HEK293 (cell line): ENCODE data around the gene CDC14B.
"Not testable (repeated sequence)": the region's sequence is repeated elsewhere in the genome, so short reads cannot be mapped to it uniquely, and the experiment has no call there.

Experiments used
- CTCF ChIA-PET: fragments of 350-600 bp; formaldehyde crosslinking; extraction: SDS; loops from one replicate; lab custom pipeline; 2021; ENCODE audit warnings: antibody characterized with exemption; lab: Yijun Ruan, JAX
- POLR2A ChIA-PET: fragments of 300-600 bp; formaldehyde crosslinking; extraction: SDS; loops from one replicate; lab custom pipeline; 2020; ENCODE audit warnings: antibody characterized with exemption, inconsistent platforms; lab: Yijun Ruan, JAX
- H3K27ac ChIP-seq: fragments of 200-500 bp; sonication (Bioruptor generic); 2 replicates; pipeline ENCODE4 v1.5.1; 2014; ENCODE audit warnings: low read depth, low read length, control low read depth, inconsistent platforms; ENCODE audit errors: extremely low read depth
- H3K36me3 ChIP-seq, 2 experiments: fragments of 200-500 bp in 1 of 2; sonication (Bioruptor generic) in 1 of 2; 1 replicate in 1 of 2; 2 replicates in 1 of 2; pipeline ENCODE4 v1.5.1; 2014 to 2017; ENCODE audit warnings: inconsistent platforms in 2 of 2, low read length in 2 of 2; ENCODE audit not compliant: control insufficient read depth in 2 of 2, insufficient read depth in 1 of 2
- H3K4me1 ChIP-seq: fragments of 200-500 bp; sonication (Bioruptor generic); 2 replicates; pipeline ENCODE4 v1.5.1; 2014; ENCODE audit warnings: mild to moderate bottlenecking, low read length, inconsistent platforms; ENCODE audit not compliant: control insufficient read depth, insufficient read depth
- H3K4me3 ChIP-seq: 2 replicates; pipeline ENCODE4 v1.5.1; 2011; ENCODE audit warnings: low read depth, mild to moderate bottlenecking, control low read depth, low read length, moderate library complexity
- H3K9me3 ChIP-seq: fragments of 200-500 bp; sonication (Bioruptor generic); 2 replicates; pipeline ENCODE4 v1.5.1; 2014; ENCODE audit warnings: low read depth, low read length, inconsistent platforms; ENCODE audit not compliant: control insufficient read depth, insufficient read depth
- TRIM28 ChIP-seq: IDR thresholded peaks from 2 replicates; pipeline ENCODE4 v1.6.1; 2011; ENCODE audit warnings: low read length, control low read depth, borderline replicate concordance
- ZBTB7A ChIP-seq: fragments of 450-650 bp; formaldehyde crosslinking; IDR thresholded peaks from 2 replicates; pipeline ENCODE4 v1.5.1; 2016; ENCODE audit warnings: low read depth, missing biosample characterization, missing genetic modification characterization
- ZNF133 ChIP-seq: fragments of 450-650 bp; formaldehyde crosslinking; IDR thresholded peaks from 2 replicates; pipeline ENCODE4 v1.5.1; 2016; ENCODE audit warnings: missing biosample characterization, missing genetic modification characterization
- ZNF174 ChIP-seq: fragments of 450-650 bp; formaldehyde crosslinking; IDR thresholded peaks from 2 replicates; pipeline ENCODE4 v1.5.0; 2017; ENCODE audit warnings: missing biosample characterization, mild to moderate bottlenecking, missing genetic modification characterization
- ZNF394 ChIP-seq: fragments of 450-650 bp; formaldehyde crosslinking; IDR thresholded peaks from 2 replicates; pipeline ENCODE4 v1.5.1; 2016; ENCODE audit warnings: missing biosample characterization, missing genetic modification characterization, mild to moderate bottlenecking, moderate library complexity, borderline replicate concordance
- ZNF558 ChIP-seq: fragments of 450-650 bp; formaldehyde crosslinking; IDR thresholded peaks from 2 replicates; pipeline ENCODE4 v1.5.1; 2016; ENCODE audit warnings: missing biosample characterization, missing genetic modification characterization
- ZNF670 ChIP-seq: fragments of 450-650 bp; formaldehyde crosslinking; IDR thresholded peaks from 2 replicates; pipeline ENCODE4 v1.5.1; 2016; ENCODE audit warnings: missing biosample characterization, missing genetic modification characterization, low read depth
- ZNF837 ChIP-seq: fragments of 450-650 bp; formaldehyde crosslinking; IDR thresholded peaks from 2 replicates; pipeline ENCODE4 v1.5.1; 2016; ENCODE audit warnings: missing biosample characterization, missing genetic modification characterization
- TF ChIP-seq, protein P1 (sequence below): fragments of 450-650 bp; formaldehyde crosslinking; IDR thresholded peaks from 2 replicates; pipeline ENCODE4 v1.5.1; 2016; ENCODE audit warnings: missing biosample characterization, missing genetic modification characterization
- TF ChIP-seq, protein P2 (sequence below): fragments of 450-650 bp; formaldehyde crosslinking; IDR thresholded peaks from 2 replicates; pipeline ENCODE4 v1.5.1; 2016; ENCODE audit warnings: missing biosample characterization, missing genetic modification characterization
- TF ChIP-seq, protein P3 (sequence below): fragments of 450-650 bp; formaldehyde crosslinking; IDR thresholded peaks from 2 replicates; pipeline ENCODE4 v1.5.1; 2016; ENCODE audit warnings: missing biosample characterization, missing genetic modification characterization

Gene CDC14B

DNA sequence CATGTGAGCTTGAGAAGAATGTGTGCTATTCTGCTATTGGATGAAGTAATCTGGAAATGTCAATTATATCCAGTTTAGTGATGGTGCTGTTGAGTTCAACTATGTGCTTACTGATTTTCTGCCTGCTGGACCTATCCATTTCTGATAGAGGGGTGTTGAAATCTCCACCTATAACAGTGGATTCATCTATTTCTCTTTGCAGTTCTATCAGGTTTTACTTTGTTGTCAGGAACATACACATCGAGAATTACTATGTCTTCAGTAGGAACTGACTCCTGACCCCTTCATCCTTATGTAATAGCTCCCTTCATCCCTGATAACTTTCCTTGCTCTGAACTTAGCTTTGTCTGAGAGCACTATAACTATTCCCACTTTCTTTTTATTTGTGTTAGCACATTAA, 16.7 kb upstream of the CDC14B start:
- no peak overlapping the region for H3K4me3 ChIP-seq
- H3K36me3 ChIP-seq: no peaks in the 10 kb centered on the region; a peak in 1 of 3 replicates
- no peak overlapping the region for H3K27ac ChIP-seq
- H3K9me3 ChIP-seq: no peaks in the 10 kb centered on the region
- no peaks in the 10 kb centered on the region for H3K4me1 ChIP-seq
- ChIA-PET CTCF (interaction anchor here (0.7 to 2.1 kb wide), 4 partner anchors 17 to 1203 kb away, joined by 3 to 5 read pairs (median 3); partner anchors contain the start of gene CDC14B), POLR2A (interaction anchor here (1.0 kb wide), 1 partner anchor 9 kb away, joined by 3 read pairs; no protein-coding TSS in a partner anchor)
- TF ChIP-seq, protein P1, sequence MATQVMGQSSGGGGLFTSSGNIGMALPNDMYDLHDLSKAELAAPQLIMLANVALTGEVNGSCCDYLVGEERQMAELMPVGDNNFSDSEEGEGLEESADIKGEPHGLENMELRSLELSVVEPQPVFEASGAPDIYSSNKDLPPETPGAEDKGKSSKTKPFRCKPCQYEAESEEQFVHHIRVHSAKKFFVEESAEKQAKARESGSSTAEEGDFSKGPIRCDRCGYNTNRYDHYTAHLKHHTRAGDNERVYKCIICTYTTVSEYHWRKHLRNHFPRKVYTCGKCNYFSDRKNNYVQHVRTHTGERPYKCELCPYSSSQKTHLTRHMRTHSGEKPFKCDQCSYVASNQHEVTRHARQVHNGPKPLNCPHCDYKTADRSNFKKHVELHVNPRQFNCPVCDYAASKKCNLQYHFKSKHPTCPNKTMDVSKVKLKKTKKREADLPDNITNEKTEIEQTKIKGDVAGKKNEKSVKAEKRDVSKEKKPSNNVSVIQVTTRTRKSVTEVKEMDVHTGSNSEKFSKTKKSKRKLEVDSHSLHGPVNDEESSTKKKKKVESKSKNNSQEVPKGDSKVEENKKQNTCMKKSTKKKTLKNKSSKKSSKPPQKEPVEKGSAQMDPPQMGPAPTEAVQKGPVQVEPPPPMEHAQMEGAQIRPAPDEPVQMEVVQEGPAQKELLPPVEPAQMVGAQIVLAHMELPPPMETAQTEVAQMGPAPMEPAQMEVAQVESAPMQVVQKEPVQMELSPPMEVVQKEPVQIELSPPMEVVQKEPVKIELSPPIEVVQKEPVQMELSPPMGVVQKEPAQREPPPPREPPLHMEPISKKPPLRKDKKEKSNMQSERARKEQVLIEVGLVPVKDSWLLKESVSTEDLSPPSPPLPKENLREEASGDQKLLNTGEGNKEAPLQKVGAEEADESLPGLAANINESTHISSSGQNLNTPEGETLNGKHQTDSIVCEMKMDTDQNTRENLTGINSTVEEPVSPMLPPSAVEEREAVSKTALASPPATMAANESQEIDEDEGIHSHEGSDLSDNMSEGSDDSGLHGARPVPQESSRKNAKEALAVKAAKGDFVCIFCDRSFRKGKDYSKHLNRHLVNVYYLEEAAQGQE (tag by site-specific recombination): no peak
- TF ChIP-seq ZNF837 (no peak), ZBTB7A (tag by site-specific recombination) (no peak), ZNF133 (tag by site-specific recombination) (no peak)
- TF ChIP-seq, protein P2, sequence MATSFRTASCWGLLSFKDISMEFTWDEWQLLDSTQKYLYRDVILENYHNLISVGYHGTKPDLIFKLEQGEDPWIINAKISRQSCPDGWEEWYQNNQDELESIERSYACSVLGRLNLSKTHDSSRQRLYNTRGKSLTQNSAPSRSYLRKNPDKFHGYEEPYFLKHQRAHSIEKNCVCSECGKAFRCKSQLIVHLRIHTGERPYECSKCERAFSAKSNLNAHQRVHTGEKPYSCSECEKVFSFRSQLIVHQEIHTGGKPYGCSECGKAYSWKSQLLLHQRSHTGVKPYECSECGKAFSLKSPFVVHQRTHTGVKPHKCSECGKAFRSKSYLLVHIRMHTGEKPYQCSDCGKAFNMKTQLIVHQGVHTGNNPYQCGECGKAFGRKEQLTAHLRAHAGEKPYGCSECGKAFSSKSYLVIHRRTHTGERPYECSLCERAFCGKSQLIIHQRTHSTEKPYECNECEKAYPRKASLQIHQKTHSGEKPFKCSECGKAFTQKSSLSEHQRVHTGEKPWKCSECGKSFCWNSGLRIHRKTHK (tag by site-specific recombination): no peak
- TF ChIP-seq, protein P3, sequence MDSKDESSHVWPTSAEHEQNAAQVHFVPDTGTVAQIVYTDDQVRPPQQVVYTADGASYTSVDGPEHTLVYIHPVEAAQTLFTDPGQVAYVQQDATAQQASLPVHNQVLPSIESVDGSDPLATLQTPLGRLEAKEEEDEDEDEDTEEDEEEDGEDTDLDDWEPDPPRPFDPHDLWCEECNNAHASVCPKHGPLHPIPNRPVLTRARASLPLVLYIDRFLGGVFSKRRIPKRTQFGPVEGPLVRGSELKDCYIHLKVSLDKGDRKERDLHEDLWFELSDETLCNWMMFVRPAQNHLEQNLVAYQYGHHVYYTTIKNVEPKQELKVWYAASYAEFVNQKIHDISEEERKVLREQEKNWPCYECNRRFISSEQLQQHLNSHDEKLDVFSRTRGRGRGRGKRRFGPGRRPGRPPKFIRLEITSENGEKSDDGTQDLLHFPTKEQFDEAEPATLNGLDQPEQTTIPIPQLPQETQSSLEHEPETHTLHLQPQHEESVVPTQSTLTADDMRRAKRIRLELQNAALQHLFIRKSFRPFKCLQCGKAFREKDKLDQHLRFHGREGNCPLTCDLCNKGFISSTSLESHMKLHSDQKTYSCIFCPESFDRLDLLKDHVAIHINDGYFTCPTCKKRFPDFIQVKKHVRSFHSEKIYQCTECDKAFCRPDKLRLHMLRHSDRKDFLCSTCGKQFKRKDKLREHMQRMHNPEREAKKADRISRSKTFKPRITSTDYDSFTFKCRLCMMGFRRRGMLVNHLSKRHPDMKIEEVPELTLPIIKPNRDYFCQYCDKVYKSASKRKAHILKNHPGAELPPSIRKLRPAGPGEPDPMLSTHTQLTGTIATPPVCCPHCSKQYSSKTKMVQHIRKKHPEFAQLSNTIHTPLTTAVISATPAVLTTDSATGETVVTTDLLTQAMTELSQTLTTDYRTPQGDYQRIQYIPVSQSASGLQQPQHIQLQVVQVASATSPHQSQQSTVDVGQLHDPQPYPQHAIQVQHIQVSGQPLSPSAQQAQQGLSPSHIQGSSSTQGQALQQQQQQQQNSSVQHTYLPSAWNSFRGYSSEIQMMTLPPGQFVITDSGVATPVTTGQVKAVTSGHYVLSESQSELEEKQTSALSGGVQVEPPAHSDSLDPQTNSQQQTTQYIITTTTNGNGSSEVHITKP (tag by site-specific recombination): peak; percentile 73

DNA sequence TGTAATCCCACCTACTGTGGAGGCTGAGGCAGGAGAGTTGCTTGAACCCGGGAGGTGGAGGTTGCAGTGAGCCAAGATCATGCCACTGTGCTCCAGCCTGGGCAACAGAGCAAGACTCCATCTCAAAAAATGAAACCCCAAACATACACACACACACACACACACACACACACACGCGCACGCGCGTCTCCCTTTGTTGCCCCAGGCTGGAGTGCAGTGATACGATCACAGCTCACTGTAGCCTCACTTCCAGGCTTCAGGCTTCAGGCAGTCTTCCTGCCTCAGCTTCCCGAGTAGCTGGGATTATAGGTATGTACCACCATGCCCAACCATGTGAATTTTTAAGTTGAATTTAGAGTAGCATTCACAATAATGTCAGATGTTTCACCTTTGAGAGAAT, 13.9 kb upstream of the CDC14B start:
- H3K27ac ChIP-seq, POLR2A ChIA-PET, H3K9me3 ChIP-seq, H3K4me3 ChIP-seq, H3K36me3 ChIP-seq, H3K4me1 ChIP-seq: not testable (repeated sequence)
- CTCF ChIA-PET: interaction anchor here (0.6 to 0.9 kb wide), 2 partner anchors 12 to 23 kb away, joined by 3 read pairs; no protein-coding TSS in a partner anchor

DNA sequence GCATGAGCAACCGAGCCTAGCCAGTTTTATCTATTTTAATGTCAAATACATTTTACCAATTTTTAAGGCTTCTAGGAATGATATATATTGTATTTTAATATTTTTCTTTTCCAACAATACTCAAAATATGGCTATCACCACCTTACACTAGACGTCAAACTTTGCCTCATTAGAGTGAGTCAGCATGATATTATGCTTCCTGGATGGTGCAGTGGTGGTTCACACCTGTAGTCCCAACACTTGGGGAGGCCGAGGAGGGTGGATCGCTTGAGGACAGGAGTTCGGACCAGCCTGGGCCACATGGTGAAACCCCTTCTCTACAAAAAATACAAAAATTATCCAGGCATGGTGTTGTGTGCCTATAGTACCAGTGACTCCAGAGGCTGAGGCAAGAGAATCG, 7.3 kb upstream of the CDC14B start:
- no peak overlapping the region for H3K4me3 ChIP-seq
- H3K9me3 ChIP-seq: no peaks in the 10 kb centered on the region
- H3K4me1 ChIP-seq: no peaks in the 10 kb centered on the region
- no peak overlapping the region for H3K27ac ChIP-seq
- POLR2A ChIA-PET: no interaction called here
- TF ChIP-seq ZNF394 (tag by site-specific recombination): no peak
- TF ChIP-seq ZNF174 (tag by site-specific recombination): no peak
- no peak for TF ChIP-seq ZNF670
- no peak for TF ChIP-seq TRIM28
- no peak for TF ChIP-seq ZNF558
- no peaks in the 10 kb centered on the region for H3K36me3 ChIP-seq
- CTCF ChIA-PET: interaction anchor here (0.7 kb wide), 1 partner anchor 25 kb away, joined by 3 read pairs; no protein-coding TSS in a partner anchor
